K562 (cell line): ENCODE measurements around the gene STK11. TPM values are rescaled to one million over a fixed set of nuclear protein-coding genes. Genes with fewer than 3 reads are reported as not detected.
A peak's percentile ranks its signal among the peaks of the same experiment; 100 is the strongest.

ENCODE experiments used
- DPF2 ChIP-seq: fragments of 450-650 bp; IDR thresholded peaks from 2 replicates; pipeline ENCODE4 v1.6.1; 2016
- EGR1 ChIP-seq: fragments of 450-650 bp; conservative IDR thresholded peaks from 2 replicates; pipeline ENCODE4 v1.6.1; 2017; ENCODE audit warnings: mild to moderate bottlenecking
- ELK3 ChIP-seq: fragments of 450-650 bp; formaldehyde crosslinking; IDR thresholded peaks from 2 replicates; pipeline ENCODE4 v1.4.0; 2020; ENCODE audit warnings: mild to moderate bottlenecking
- HDGF ChIP-seq: fragments of 450-650 bp; IDR thresholded peaks from 2 replicates; pipeline ENCODE4 v1.6.1; 2016
- NR0B1 ChIP-seq: fragments of 450-650 bp; IDR thresholded peaks from one replicate; pipeline ENCODE4 v1.6.1; 2018; ENCODE audit warnings: mild to moderate bottlenecking, moderate library complexity; ENCODE audit not compliant: partially characterized antibody
- POLR2B ChIP-seq: fragments of 450-650 bp; IDR thresholded peaks from 2 replicates; pipeline ENCODE4 v1.6.1; 2018; ENCODE audit warnings: low read depth; ENCODE audit not compliant: partially characterized antibody
- POLR2G ChIP-seq: fragments of 200-400 bp; formaldehyde crosslinking; IDR thresholded peaks from 2 replicates; pipeline ENCODE4 v1.6.1; 2017; ENCODE audit warnings: low read depth, mild to moderate bottlenecking, antibody characterized with exemption, low read length, moderate library complexity
- RBM17 ChIP-seq: fragments of 200-400 bp; formaldehyde crosslinking; IDR thresholded peaks from 2 replicates; pipeline ENCODE4 v1.6.1; 2017; ENCODE audit warnings: low read depth, mild to moderate bottlenecking, low read length, borderline replicate concordance
- SMARCA5 ChIP-seq: fragments of 450-650 bp; IDR thresholded peaks from 2 replicates; pipeline ENCODE4 v1.6.1; 2016
- SRF ChIP-seq, 2 experiments: fragments of 250-450, 450-650 bp in 1 of 2; sonication (Bioruptor Pico) in 1 of 2; sonication (generic) in 1 of 2; formaldehyde crosslinking; IDR thresholded peaks; 2 replicates each; pipeline versions ENCODE4 v1.5.0 to v1.5.1; 2020 to 2022; ENCODE audit warnings: mild to moderate bottlenecking in 1 of 2, missing genetic modification reagents in 1 of 2
- TGIF2 ChIP-seq: sonication (generic); formaldehyde crosslinking; IDR thresholded peaks from 2 replicates; pipeline ENCODE4 v1.8.1; 2022; ENCODE audit warnings: mild to moderate bottlenecking, missing genetic modification reagents, moderate library complexity
- TOE1 ChIP-seq, 2 experiments: fragments of 450-650 bp in 1 of 2; sonication (generic) in 1 of 2; formaldehyde crosslinking in 1 of 2; IDR thresholded peaks; 2 replicates each; pipeline versions ENCODE4 v1.7.1 to v1.8.0; 2016 to 2022; ENCODE audit warnings: borderline replicate concordance in 2 of 2, mild to moderate bottlenecking in 2 of 2, antibody characterized with exemption in 1 of 2, inconsistent platforms in 1 of 2, low read depth in 1 of 2, missing genetic modification reagents in 1 of 2, moderate library complexity in 1 of 2
- ZBTB43 ChIP-seq: sonication (generic); formaldehyde crosslinking; IDR thresholded peaks from 2 replicates; pipeline ENCODE4 v1.8.0; 2023; ENCODE audit warnings: mild to moderate bottlenecking, missing genetic modification reagents
- ZNF586 ChIP-seq: fragments of 450-650 bp; formaldehyde crosslinking; conservative IDR thresholded peaks from 2 replicates; pipeline ENCODE4 v1.4.0; 2020; ENCODE audit warnings: mild to moderate bottlenecking, moderate library complexity
- polyA plus RNA-seq, 8 experiments: library from polyadenylated mRNA; depleted of rRNA in 4 of 8; stranded (reverse) in 5 of 8; unstranded in 3 of 8; fragments of >200 nt; fragmentation: Nextera tagmentation in 2 of 8; fragmentation: Illumina TruSeq in 1 of 8; extraction: Ambion mirVana in 2 of 8; extraction: Trizol in 1 of 8; gene quantifications; 2 replicates each; pipeline versions ENCODE4 v1.2.1 to v1.2.3, GENCODE V29; 2011 to 2014; ENCODE audit warnings: inconsistent platforms in 1 of 8, missing spikeins in 1 of 8
- total RNA-seq, 7 experiments: library from RNA; depleted of rRNA in 6 of 7; stranded (reverse); fragments of >200 nt in 6 of 7; fragmentation: Illumina TruSeq in 2 of 7; extraction: Trizol in 2 of 7; gene quantifications; 2 replicates each; pipeline versions ENCODE4 v1.2.1 to v1.2.3, GENCODE V29; 2011 to 2021; ENCODE audit warnings: low replicate concordance in 1 of 7
- TF ChIP-seq, protein P1 (sequence below): fragments of 450-650 bp; conservative IDR thresholded peaks from 2 replicates; pipeline ENCODE4 v1.6.1; 2016; ENCODE audit warnings: missing genetic modification characterization, low read depth, mild to moderate bottlenecking, missing compliant biosample characterization, moderate library complexity
- TF ChIP-seq, protein P2 (sequence below): fragments of 450-650 bp; formaldehyde crosslinking; conservative IDR thresholded peaks from 2 replicates; pipeline ENCODE4 v1.4.0; 2022; ENCODE audit warnings: mild to moderate bottlenecking, missing genetic modification characterization
- TF ChIP-seq, protein P3 (sequence below), 2 experiments: fragments of 200-800 bp in 1 of 2; sonication (Bioruptor generic) in 1 of 2; sonication (generic) in 1 of 2; formaldehyde crosslinking in 1 of 2; IDR thresholded peaks in 1 of 2; conservative IDR thresholded peaks in 1 of 2; 2 replicates each; pipeline versions ENCODE4 v1.5.0 to v1.6.1; 2016 to 2020; ENCODE audit warnings: missing compliant biosample characterization in 1 of 2, missing genetic modification characterization in 1 of 2, missing genetic modification reagents in 1 of 2

The STK11 gene
- total and polyA plus RNA-seq, 9 of the 15 experiments (the other 6 are each of a cell fraction or from before 2014, with no cell fraction given), result 0.15 to 96.5 (median 31.7) TPM

DNA sequence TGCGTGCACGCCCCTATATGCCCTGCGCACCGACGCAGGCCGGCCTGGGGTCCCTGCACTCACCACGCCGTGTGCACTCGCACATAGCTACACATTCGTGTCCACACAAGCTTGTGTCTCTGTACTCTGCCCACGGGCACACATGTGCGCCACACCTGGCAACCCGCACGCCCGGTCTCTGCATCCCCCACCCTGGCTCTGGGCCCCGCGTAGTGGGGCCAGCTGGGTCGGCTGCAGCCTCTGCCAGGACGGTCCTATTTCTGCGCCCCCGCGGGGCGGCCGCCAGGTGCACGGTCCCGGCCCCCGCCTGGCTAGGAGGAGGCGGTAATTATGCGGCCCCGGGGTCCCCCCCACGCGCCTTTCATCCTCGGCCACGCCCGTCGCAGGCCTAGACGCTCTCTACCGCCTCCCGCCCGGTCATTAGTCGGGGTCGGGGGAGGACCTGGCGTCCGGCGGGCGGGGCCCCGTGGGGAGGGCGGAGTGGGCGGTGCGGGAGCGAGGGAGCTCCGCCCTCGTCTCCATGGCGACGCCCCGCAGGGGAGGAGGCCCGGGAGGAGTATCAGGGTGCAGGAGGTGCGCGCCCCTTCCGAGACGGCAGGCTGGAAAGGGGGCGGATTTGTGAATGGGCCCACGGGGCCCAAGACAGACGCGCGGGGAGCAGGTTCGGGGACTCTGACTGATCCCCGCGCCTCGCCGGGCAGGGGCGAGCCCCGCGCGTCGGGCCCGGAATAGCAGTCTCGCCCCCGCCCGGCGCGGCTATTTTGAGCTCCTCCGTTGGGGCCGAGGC lies 60.7 kb downstream of the STK11 start (continued):
- TF ChIP-seq, protein P1, sequence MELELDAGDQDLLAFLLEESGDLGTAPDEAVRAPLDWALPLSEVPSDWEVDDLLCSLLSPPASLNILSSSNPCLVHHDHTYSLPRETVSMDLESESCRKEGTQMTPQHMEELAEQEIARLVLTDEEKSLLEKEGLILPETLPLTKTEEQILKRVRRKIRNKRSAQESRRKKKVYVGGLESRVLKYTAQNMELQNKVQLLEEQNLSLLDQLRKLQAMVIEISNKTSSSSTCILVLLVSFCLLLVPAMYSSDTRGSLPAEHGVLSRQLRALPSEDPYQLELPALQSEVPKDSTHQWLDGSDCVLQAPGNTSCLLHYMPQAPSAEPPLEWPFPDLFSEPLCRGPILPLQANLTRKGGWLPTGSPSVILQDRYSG (tag), result no peak
- TF ChIP-seq, protein P2, sequence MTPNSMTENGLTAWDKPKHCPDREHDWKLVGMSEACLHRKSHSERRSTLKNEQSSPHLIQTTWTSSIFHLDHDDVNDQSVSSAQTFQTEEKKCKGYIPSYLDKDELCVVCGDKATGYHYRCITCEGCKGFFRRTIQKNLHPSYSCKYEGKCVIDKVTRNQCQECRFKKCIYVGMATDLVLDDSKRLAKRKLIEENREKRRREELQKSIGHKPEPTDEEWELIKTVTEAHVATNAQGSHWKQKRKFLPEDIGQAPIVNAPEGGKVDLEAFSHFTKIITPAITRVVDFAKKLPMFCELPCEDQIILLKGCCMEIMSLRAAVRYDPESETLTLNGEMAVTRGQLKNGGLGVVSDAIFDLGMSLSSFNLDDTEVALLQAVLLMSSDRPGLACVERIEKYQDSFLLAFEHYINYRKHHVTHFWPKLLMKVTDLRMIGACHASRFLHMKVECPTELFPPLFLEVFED, result no peak
- TF ChIP-seq ELK3 (CRISPR knock-in tag) (no peak), SMARCA5 (peak; percentile 77; the same call in 1 of the 2 replicates), TOE1 (IDR thresholded peaks at IDR 0.05; ENCODE audit: borderline replicate concordance) (no peak), TOE1 (CRISPR knock-in tag; IDR thresholded peaks at IDR 0.05; ENCODE audit: borderline replicate concordance, low read depth) (0 out of 2 replicates have a peak, but pooled peaks have one; percentile 36), SRF (CRISPR knock-in tag; IDR thresholded peaks at IDR 0.05) (peak in 1 of 2 experiments; percentile 71; a peak in 2 of 4 replicates), ZBTB43 (CRISPR knock-in tag) (no peak), HDGF (no peak), DPF2 (no peak; the same call in 1 of the 2 replicates), EGR1 (peak; percentile 89), RBM17 (no peak), POLR2G (0 out of 2 replicates have a peak, but pooled peaks have one; percentile 29), POLR2B (no peak), NR0B1 (no peak), ZNF586 (CRISPR knock-in tag) (no peak), TGIF2 (no peak)
- TF ChIP-seq, protein P3, sequence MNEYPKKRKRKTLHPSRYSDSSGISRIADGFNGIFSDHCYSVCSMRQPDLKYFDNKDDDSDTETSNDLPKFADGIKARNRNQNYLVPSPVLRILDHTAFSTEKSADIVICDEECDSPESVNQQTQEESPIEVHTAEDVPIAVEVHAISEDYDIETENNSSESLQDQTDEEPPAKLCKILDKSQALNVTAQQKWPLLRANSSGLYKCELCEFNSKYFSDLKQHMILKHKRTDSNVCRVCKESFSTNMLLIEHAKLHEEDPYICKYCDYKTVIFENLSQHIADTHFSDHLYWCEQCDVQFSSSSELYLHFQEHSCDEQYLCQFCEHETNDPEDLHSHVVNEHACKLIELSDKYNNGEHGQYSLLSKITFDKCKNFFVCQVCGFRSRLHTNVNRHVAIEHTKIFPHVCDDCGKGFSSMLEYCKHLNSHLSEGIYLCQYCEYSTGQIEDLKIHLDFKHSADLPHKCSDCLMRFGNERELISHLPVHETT (CRISPR knock-in tag; conservative IDR thresholded peaks at IDR 0.05 in 1 of 2, IDR thresholded peaks at IDR 0.05 in 1 of 2), result peak in 1 of 2 experiments; percentile 82; a peak in 2 of 4 replicates
